HEK293 (cell line): ENCODE results near the gene CRYBB1.

Experiments
- CTCF ChIA-PET: fragments of 350-600 bp; formaldehyde crosslinking; extraction: SDS; loops from one replicate; lab custom pipeline; 2021; ENCODE audit warnings: antibody characterized with exemption; lab: Yijun Ruan, JAX
- POLR2A ChIA-PET: fragments of 300-600 bp; formaldehyde crosslinking; extraction: SDS; loops from one replicate; lab custom pipeline; 2020; ENCODE audit warnings: antibody characterized with exemption, inconsistent platforms; lab: Yijun Ruan, JAX
- H3K27ac ChIP-seq: fragments of 200-500 bp; sonication (Bioruptor generic); 2 replicates; pipeline ENCODE4 v1.5.1; 2014; ENCODE audit warnings: low read depth, low read length, control low read depth, inconsistent platforms; ENCODE audit errors: extremely low read depth
- H3K36me3 ChIP-seq, 2 experiments: fragments of 200-500 bp in 1 of 2; sonication (Bioruptor generic) in 1 of 2; 1 replicate in 1 of 2; 2 replicates in 1 of 2; pipeline ENCODE4 v1.5.1; 2014 to 2017; ENCODE audit warnings: inconsistent platforms in 2 of 2, low read length in 2 of 2; ENCODE audit not compliant: control insufficient read depth in 2 of 2, insufficient read depth in 1 of 2
- H3K4me1 ChIP-seq: fragments of 200-500 bp; sonication (Bioruptor generic); 2 replicates; pipeline ENCODE4 v1.5.1; 2014; ENCODE audit warnings: mild to moderate bottlenecking, low read length, inconsistent platforms; ENCODE audit not compliant: control insufficient read depth, insufficient read depth
- H3K4me3 ChIP-seq: 2 replicates; pipeline ENCODE4 v1.5.1; 2011; ENCODE audit warnings: low read depth, mild to moderate bottlenecking, control low read depth, low read length, moderate library complexity
- H3K9me3 ChIP-seq: fragments of 200-500 bp; sonication (Bioruptor generic); 2 replicates; pipeline ENCODE4 v1.5.1; 2014; ENCODE audit warnings: low read depth, low read length, inconsistent platforms; ENCODE audit not compliant: control insufficient read depth, insufficient read depth
- GLI2 ChIP-seq: fragments of 450-650 bp; formaldehyde crosslinking; IDR thresholded peaks from 2 replicates; pipeline ENCODE4; 2017; ENCODE audit warnings: missing biosample characterization, missing genetic modification characterization, low read depth, borderline replicate concordance
- MEIS1 ChIP-seq: sonication (generic); formaldehyde crosslinking; IDR thresholded peaks from 2 replicates; pipeline ENCODE4 v1.8.1; 2022; ENCODE audit warnings: missing genetic modification reagents, mild to moderate bottlenecking, borderline replicate concordance
- SP3 ChIP-seq: fragments of 450-650 bp; formaldehyde crosslinking; IDR thresholded peaks from 2 replicates; pipeline ENCODE4 v1.5.1; 2016; ENCODE audit warnings: missing biosample characterization, missing genetic modification characterization
- ZNF112 ChIP-seq: fragments of 450-650 bp; formaldehyde crosslinking; IDR thresholded peaks from 2 replicates; pipeline ENCODE4 v1.5.0; 2017; ENCODE audit warnings: missing biosample characterization, missing genetic modification characterization
- ZNF140 ChIP-seq: fragments of 450-650 bp; formaldehyde crosslinking; IDR thresholded peaks from 2 replicates; pipeline ENCODE4 v1.5.1; 2016; ENCODE audit warnings: missing biosample characterization, missing genetic modification characterization
- ZNF2 ChIP-seq: fragments of 450-650 bp; formaldehyde crosslinking; IDR thresholded peaks from 2 replicates; pipeline ENCODE4 v1.5.1; 2016; ENCODE audit warnings: missing biosample characterization, missing genetic modification characterization
- ZNF239 ChIP-seq: fragments of 450-650 bp; formaldehyde crosslinking; IDR thresholded peaks from 2 replicates; pipeline ENCODE4 v1.5.1; 2016; ENCODE audit warnings: missing biosample characterization, missing genetic modification characterization
- ZNF266 ChIP-seq: fragments of 450-650 bp; formaldehyde crosslinking; IDR thresholded peaks from 2 replicates; pipeline ENCODE4 v1.5.1; 2016; ENCODE audit warnings: missing biosample characterization, missing genetic modification characterization, low read depth
- ZNF292 ChIP-seq: fragments of 450-650 bp; formaldehyde crosslinking; IDR thresholded peaks from 2 replicates; pipeline ENCODE4 v1.5.1; 2016; ENCODE audit warnings: low read depth, missing biosample characterization, missing genetic modification characterization, borderline replicate concordance
- ZNF433 ChIP-seq: fragments of 450-650 bp; formaldehyde crosslinking; IDR thresholded peaks from 2 replicates; pipeline ENCODE4 v1.5.1; 2016; ENCODE audit warnings: missing biosample characterization, missing genetic modification characterization, low read depth
- ZNF48 ChIP-seq: fragments of 450-650 bp; formaldehyde crosslinking; IDR thresholded peaks from 2 replicates; pipeline ENCODE4 v1.5.1; 2016; ENCODE audit warnings: missing biosample characterization, missing genetic modification characterization
- ZNF580 ChIP-seq: fragments of 450-650 bp; formaldehyde crosslinking; IDR thresholded peaks from 2 replicates; pipeline ENCODE4 v1.5.1; 2016; ENCODE audit warnings: missing biosample characterization, missing genetic modification characterization
- ZNF645 ChIP-seq: fragments of 450-650 bp; formaldehyde crosslinking; IDR thresholded peaks from 2 replicates; pipeline ENCODE4; 2016; ENCODE audit warnings: missing biosample characterization, missing genetic modification characterization
- ZSCAN16 ChIP-seq: fragments of 450-650 bp; formaldehyde crosslinking; IDR thresholded peaks from 2 replicates; pipeline ENCODE4 v1.5.1; 2016; ENCODE audit warnings: missing biosample characterization, missing genetic modification characterization
- TF ChIP-seq, protein P1 (sequence below): fragments of 450-650 bp; formaldehyde crosslinking; IDR thresholded peaks from 2 replicates; pipeline ENCODE4 v1.5.1; 2016; ENCODE audit warnings: missing biosample characterization, missing genetic modification characterization, borderline replicate concordance
- TF ChIP-seq, protein P2 (sequence below): fragments of 450-650 bp; formaldehyde crosslinking; IDR thresholded peaks from 2 replicates; pipeline ENCODE4 v1.5.1; 2017; ENCODE audit warnings: missing biosample characterization, missing genetic modification characterization
- TF ChIP-seq, protein P3 (sequence below): fragments of 450-650 bp; formaldehyde crosslinking; IDR thresholded peaks from 2 replicates; pipeline ENCODE4 v1.5.1; 2016; ENCODE audit warnings: missing biosample characterization, missing genetic modification characterization
- TF ChIP-seq, protein P4 (sequence below): fragments of 450-650 bp; formaldehyde crosslinking; IDR thresholded peaks from 2 replicates; pipeline ENCODE4 v1.5.1; 2016; ENCODE audit warnings: missing biosample characterization, missing genetic modification characterization, borderline replicate concordance
- TF ChIP-seq, protein P5 (sequence below): fragments of 450-650 bp; formaldehyde crosslinking; IDR thresholded peaks from 2 replicates; pipeline ENCODE4 v1.5.1; 2016; ENCODE audit warnings: missing biosample characterization, missing genetic modification characterization, low read depth

Gene CRYBB1

DNA sequence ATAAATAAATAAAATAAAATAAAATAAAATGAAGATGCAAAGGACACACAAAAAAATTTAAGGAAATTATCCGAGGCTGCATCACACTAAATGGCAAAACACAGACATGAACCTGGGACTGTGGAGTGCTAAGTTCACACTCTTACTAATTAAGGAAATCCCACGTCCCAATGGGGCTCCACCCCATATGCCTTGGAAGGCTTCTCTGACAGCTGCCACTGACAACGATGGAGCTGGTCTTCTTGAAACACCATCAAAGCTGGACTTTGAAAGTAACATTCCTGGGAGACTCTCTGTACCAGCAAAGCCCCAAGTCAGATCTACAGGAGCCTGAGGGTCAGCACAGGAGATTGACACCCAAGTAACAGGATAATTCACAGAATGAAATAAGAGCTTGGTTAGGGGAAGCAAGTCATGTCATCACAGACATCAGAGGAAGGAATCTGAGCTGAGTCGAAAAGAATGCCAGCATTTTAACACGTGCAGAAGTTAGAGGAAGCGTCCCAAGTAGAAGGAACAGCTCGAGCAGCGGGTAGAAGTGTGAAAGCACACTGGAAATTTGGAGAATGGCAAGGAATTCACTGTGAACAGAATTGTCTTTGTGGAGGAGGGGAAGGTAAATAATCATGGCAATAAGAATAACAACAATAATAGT is 41.7 kb downstream of the CRYBB1 start:
- H3K36me3 ChIP-seq: no peaks in the 10 kb centered on the region
- TF ChIP-seq MEIS1 (CRISPR knock-in tag) (no peak), ZNF433 (tag by site-specific recombination) (no peak), GLI2 (no peak), ZSCAN16 (tag by site-specific recombination) (no peak), SP3 (tag by site-specific recombination) (no peak), ZNF266 (tag by site-specific recombination) (no peak), ZNF239 (no peak), ZNF580 (no peak), ZNF292 (tag by site-specific recombination) (no peak), ZNF140 (tag by site-specific recombination) (no peak), ZNF112 (tag by site-specific recombination) (no peak), ZNF48 (tag by site-specific recombination) (no peak), ZNF645 (tag by site-specific recombination) (no peak), ZNF2 (tag by site-specific recombination) (no peak)
- TF ChIP-seq, protein P1, sequence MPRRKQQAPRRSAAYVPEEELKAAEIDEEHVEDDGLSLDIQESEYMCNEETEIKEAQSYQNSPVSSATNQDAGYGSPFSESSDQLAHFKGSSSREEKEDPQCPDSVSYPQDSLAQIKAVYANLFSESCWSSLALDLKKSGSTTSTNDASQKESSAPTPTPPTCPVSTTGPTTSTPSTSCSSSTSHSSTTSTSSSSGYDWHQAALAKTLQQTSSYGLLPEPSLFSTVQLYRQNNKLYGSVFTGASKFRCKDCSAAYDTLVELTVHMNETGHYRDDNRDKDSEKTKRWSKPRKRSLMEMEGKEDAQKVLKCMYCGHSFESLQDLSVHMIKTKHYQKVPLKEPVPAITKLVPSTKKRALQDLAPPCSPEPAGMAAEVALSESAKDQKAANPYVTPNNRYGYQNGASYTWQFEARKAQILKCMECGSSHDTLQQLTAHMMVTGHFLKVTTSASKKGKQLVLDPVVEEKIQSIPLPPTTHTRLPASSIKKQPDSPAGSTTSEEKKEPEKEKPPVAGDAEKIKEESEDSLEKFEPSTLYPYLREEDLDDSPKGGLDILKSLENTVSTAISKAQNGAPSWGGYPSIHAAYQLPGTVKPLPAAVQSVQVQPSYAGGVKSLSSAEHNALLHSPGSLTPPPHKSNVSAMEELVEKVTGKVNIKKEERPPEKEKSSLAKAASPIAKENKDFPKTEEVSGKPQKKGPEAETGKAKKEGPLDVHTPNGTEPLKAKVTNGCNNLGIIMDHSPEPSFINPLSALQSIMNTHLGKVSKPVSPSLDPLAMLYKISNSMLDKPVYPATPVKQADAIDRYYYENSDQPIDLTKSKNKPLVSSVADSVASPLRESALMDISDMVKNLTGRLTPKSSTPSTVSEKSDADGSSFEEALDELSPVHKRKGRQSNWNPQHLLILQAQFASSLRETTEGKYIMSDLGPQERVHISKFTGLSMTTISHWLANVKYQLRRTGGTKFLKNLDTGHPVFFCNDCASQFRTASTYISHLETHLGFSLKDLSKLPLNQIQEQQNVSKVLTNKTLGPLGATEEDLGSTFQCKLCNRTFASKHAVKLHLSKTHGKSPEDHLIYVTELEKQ: no peak
- TF ChIP-seq, protein P2, sequence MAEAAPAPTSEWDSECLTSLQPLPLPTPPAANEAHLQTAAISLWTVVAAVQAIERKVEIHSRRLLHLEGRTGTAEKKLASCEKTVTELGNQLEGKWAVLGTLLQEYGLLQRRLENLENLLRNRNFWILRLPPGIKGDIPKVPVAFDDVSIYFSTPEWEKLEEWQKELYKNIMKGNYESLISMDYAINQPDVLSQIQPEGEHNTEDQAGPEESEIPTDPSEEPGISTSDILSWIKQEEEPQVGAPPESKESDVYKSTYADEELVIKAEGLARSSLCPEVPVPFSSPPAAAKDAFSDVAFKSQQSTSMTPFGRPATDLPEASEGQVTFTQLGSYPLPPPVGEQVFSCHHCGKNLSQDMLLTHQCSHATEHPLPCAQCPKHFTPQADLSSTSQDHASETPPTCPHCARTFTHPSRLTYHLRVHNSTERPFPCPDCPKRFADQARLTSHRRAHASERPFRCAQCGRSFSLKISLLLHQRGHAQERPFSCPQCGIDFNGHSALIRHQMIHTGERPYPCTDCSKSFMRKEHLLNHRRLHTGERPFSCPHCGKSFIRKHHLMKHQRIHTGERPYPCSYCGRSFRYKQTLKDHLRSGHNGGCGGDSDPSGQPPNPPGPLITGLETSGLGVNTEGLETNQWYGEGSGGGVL (tag by site-specific recombination): no peak
- TF ChIP-seq, protein P3, sequence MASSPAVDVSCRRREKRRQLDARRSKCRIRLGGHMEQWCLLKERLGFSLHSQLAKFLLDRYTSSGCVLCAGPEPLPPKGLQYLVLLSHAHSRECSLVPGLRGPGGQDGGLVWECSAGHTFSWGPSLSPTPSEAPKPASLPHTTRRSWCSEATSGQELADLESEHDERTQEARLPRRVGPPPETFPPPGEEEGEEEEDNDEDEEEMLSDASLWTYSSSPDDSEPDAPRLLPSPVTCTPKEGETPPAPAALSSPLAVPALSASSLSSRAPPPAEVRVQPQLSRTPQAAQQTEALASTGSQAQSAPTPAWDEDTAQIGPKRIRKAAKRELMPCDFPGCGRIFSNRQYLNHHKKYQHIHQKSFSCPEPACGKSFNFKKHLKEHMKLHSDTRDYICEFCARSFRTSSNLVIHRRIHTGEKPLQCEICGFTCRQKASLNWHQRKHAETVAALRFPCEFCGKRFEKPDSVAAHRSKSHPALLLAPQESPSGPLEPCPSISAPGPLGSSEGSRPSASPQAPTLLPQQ (tag by site-specific recombination): no peak
- TF ChIP-seq, protein P4, sequence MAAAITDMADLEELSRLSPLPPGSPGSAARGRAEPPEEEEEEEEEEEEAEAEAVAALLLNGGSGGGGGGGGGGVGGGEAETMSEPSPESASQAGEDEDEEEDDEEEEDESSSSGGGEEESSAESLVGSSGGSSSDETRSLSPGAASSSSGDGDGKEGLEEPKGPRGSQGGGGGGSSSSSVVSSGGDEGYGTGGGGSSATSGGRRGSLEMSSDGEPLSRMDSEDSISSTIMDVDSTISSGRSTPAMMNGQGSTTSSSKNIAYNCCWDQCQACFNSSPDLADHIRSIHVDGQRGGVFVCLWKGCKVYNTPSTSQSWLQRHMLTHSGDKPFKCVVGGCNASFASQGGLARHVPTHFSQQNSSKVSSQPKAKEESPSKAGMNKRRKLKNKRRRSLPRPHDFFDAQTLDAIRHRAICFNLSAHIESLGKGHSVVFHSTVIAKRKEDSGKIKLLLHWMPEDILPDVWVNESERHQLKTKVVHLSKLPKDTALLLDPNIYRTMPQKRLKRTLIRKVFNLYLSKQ (tag by site-specific recombination): no peak
- TF ChIP-seq, protein P5, sequence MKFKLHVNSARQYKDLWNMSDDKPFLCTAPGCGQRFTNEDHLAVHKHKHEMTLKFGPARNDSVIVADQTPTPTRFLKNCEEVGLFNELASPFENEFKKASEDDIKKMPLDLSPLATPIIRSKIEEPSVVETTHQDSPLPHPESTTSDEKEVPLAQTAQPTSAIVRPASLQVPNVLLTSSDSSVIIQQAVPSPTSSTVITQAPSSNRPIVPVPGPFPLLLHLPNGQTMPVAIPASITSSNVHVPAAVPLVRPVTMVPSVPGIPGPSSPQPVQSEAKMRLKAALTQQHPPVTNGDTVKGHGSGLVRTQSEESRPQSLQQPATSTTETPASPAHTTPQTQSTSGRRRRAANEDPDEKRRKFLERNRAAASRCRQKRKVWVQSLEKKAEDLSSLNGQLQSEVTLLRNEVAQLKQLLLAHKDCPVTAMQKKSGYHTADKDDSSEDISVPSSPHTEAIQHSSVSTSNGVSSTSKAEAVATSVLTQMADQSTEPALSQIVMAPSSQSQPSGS: no peak
- TF ChIP-seq, all 188 proteins: peak for 0
- CTCF ChIA-PET: interaction anchor here (0.6 kb wide), 1 partner anchor 644 kb away, joined by 3 read pairs; no protein-coding TSS in a partner anchor
- Histone ChIP-seq H3K4me3 (no peak overlapping the region), H3K4me1 (no peaks in the 10 kb centered on the region), H3K9me3 (no peaks in the 10 kb centered on the region), H3K27ac (no peak overlapping the region)
- POLR2A ChIA-PET: interaction anchor here (0.7 kb wide), 1 partner anchor 11 kb away, joined by 5 read pairs; no protein-coding TSS in a partner anchor
